ENCODE data around the gene UCK2.

UCK2 gene

DNA sequence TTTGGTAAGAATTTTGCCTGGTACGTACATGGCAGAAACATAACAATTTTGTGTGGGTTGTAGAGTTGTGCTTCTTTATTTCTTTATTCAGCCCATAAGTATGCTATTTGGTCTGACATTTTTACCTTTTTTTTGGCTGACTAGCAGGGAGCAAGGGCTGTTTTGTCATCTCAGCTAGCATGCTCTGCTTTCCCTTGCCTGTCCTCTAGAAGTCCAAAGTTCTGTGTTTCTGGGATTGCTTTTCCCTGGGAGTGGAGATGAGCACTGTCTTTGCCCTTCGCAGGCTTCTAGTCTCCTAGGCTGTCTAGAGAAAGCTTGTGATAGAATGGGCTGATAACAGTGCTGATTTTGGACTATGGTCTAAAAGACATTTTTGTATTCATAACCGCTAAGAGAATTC lies 7.5 kb downstream of the UCK2 start:
- DNase-seq, result no peak

DNA sequence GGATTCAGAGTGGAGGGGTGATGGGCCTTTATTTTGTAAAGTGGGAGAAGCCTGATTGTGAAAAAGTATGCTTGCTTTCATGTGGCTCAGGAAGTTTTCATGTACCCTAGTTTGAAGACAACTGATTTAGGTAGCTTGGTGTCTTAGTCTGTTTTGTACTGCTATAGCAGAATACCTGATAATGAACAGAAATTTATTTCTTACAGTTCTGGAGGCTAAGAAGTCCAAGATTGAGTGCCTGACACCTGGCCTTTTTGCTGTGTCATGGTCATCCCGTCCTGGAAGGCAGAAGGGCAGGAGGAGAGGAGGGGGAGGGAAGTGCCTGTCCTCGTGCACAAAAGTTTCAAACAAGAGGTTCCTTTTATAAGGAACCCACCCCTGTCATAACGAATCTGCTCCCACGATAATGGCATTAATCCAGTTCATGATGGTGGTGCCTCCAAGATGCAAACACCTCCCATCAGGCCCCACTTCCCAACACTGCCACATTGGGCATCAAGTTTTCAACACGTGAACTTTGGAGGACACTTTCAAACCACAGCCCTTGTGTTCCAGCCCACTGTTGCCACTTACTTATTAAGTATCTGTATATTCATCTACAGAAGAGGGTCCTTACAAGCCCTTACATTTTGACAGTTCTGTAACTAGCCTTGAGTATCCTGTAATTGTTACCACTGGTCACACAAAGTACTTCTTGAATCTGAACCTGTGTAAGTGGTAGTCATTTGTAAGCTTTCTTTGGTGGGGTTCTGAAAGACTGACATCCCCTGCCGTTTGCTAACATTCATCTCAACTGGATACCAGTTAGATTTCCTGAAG lies 9.5 kb downstream of the UCK2 start:
- DNase-seq, result no peak

DNA sequence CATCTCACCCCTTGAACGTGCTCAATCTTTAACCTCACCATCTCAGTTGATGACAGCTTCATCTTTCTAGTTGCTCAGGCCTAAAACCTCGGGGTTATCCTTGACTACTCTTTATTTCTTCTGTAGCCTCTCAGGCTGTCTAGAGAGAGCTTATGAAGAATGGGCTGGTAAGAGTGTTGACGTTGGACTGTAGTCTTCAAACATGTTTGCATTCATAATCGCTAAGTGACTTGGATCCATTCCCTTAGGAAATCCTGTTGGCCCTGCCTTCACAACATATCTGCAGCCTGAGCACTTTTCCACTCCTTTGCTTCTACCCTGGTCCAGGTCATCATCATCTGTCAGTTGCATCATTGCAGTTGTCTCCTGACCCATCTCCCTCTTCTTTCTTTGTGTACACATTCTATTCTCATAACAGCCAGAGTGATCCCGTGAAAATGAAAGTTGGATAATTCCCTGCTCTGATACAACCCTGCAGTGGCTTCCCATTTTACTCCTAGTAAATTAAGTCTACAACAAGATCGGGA lies 10.5 kb downstream of the UCK2 start:
- no peak for DNase-seq

DNA sequence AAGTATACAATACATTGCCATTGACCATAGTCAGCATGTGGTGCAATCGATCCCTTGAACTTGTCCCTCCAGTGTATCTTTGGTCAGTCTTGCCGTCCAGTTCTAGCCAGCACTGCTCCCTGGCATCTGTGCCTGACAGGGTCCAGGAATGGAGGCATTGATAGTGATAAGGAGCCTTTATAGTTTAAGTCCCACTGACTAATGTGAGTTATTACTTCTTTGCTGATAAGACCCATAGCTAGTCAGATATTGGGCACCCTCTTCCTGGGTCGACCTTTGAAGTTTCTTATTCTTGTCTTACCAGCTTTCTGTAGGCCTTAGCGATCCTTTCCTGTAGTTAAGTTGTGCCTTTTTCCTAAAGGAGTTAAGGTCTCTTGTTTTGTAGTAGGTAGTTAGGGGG lies 13.0 kb downstream of the UCK2 start:
- DNase-seq, result no peak

DNA sequence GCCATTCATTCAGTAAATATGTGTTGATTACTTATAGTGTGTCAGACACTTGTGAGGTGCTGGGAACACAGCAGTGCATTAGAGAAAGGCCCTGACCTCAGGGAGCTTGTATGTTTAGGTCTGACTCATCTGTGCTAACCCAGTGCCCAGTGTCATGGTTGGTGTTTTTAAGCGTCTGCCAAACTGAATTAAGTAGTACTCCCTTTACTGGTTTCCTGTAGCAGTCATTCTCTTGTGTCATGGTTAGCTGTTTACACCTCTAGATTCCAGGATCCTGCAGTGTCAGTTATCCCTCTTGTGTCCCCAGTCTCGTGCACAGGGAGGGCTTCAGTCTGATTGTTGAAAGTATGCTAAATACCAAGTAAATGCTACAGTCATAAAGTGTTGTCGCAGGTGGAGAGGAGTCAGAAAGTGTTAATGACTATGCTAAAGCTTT lies 14.2 kb downstream of the UCK2 start:
- no peak for DNase-seq

DNA sequence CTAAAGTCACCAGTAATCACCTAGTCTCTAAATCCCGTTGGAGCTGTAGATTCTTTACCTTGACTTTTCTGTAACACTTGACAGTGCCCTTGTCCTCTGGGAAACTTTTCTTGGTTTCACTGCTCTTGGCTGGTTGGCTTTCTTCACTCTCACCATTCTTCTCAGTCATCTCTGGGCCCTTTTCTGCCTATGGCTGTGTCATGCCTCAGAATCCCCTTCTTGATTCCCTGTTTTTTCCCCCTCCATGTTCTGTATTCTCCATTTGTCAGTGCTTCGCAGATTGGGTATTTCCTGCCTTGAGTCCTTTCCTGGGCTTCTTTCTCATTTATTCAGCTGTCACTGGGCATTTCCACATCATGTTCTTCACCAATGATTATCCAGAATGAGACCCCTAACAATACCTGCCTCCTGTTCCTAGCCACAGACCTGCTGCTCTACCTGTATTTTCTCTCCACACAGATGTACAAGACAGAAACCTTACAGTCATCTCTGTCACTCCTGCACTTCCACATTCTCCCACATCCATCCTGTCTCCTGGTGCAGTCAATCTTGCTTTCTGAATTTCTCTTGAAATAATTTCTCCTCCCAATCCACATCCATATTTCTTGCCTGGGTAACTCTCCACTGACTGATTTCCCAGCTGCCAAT lies 14.7 kb downstream of the UCK2 start:
- no peak for DNase-seq

DNA sequence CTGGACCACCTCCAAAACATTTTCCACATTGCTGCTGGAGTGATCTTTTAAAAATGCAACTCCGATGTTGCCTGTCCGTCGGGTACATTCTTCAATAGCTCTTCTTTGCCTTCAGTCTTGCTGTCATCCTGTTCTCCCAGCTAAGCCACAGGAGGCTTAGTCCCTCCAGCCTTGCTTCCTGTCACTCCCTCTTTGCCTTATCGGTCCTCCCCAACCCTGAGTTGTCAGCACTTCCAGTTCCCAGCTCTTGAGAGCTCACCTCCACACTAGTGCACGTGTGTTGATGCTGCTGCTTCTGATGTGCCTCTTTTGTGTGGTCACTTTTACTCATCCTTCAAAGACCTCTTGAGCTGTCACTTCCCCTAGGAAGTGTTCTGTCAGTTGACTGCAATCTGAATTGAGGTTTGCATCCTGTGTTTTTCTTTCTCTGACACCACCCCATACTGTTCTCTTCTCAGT lies 15.3 kb downstream of the UCK2 start:
- DNase-seq, result peak; percentile 45 to 58

DNA sequence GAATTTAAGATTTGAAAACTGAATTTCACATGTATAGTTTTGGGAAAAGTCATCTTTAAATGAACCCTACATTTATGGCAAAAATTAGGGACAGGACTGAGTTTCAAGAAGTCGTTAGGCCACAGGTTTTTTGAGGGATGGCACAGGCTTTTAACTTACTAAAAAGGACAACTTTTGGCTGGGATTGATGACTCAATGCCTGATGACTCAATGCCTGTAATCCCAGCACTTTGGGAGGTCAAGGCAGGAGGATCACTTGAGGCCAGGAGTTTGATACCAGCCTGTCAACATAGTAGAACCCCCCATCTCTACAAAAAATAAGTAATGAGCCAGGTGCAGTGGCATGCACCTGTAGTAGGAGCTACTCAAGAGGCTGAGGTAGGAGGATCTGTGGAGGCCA lies 15.9 kb downstream of the UCK2 start:
- DNase-seq, result no peak

DNA sequence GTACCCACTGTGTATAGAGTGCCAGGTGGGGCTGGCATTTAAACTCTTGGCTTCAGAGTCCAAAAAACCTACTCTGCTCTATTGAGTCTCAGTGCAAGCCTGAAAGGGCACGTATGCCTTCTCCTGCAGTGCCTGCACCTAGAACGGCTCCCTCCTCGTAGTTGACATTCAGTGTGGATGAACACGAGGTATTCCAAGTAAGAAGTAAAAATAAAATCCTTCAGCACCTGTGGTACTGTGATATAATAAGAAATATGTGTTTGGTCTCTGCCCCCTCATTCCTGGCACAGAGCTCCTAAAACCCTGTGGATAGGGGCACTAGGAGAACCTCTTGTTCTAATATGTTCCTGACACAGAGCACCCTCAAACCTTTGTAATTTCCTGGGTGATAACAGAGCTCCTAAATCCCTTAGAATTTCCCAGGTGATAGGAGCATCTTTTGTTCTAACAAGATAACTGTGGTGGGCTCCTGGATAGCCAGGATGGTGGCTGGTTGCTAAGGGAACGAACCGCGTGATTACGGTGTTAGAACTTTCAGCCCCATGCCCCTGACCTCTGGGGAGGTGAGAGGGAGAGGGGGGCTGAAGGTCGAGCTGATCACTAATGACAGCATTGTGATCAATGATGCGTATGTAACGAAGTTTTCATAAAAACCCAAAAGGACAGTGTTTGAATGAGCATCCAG lies 16.8 kb downstream of the UCK2 start:
- no peak for DNase-seq

DNA sequence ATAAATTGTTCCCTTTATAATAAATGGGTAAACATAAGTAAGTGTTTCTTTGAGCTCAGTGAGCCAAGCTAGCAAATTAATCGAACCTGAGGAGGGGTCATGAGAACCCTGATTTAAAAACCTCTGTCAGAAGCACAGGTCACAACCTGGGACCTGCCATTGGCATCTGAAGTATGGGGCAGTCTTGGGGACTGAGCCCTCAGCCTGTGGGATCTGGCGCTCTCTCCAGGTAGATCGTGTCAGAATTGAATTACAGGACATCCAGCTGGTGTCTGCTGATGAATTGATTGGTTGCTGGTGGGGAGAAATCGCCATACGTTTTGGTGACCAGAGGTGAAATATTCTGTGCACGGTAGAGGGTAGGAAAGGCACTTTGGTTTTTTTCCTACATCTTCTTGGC lies 17.5 kb downstream of the UCK2 start:
- no peak for DNase-seq

DNA sequence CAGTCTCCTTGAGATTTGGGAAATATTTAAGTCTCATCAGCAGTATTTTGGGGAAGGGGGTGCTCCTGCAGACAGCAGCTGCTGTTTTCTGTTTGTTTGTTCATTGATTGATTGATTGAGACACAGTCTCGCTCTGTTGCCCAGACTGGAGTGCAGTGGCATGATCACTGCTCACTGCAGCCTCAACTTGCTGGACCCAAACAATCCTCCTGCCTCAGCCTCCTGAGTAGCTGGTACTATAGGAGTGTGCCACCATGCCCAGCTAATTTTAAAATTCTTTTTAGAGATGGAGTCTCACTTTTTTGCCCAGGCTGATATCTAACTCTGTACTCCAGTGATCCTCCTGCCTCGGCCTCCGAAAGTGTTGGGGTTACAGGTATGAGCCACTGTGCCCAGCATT lies 18.2 kb downstream of the UCK2 start:
- DNase-seq, result no peak

DNA sequence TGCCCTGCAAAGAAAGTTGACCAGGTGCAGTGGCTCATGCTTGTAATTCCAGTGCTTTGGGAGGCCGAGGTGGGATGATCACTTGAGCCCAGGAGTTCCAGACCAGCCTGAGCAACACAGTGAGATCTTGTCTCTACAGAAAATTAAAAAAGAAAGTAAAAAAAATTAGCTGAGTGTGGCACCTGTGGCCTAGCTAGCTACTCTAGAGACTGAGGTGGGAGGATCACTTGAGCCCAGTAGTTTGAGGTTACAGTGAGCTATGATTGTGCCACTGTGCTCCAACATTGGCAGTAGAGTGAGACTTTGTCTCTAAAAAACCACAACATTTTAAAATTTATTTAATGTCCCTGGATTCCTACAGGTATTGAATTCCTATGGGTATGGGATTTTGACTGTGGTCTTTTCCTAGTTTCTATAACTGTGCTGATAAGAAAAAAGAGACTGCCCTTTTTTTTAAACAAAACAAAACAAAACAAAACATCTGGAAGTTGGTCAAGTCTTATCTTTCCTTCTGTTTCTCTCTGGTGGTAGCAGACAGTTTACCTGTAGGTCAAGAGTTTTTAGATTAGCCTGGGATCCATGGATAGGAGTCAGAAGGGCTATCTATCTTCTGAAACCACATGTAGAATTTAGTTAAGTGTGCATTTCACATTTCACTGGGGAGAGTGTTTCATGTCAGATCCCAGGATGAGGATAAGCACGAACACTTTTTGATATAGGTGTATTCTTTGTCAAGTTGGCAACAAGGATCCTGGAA lies 18.8 kb downstream of the UCK2 start:
- DNase-seq, result no peak

DNA sequence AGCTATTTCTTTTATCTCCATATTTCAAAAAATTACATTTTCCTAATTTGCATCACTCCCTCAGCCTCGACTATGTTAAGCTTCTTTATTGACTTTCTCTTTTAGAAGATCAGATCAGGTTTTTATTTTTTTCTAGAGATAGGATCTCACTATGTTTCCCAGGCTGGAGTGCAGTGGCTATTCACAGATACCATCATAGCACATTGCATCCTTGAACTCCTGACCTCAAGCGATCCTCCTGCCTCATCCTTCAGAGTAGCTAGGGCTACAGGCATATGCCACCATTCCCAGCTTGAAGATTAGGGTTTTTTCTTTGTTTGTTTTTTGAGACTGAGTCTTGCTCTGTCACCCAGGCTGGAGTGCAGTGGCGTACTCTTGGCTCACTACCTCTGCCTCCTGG lies 20.1 kb downstream of the UCK2 start:
- no peak for DNase-seq

DNA sequence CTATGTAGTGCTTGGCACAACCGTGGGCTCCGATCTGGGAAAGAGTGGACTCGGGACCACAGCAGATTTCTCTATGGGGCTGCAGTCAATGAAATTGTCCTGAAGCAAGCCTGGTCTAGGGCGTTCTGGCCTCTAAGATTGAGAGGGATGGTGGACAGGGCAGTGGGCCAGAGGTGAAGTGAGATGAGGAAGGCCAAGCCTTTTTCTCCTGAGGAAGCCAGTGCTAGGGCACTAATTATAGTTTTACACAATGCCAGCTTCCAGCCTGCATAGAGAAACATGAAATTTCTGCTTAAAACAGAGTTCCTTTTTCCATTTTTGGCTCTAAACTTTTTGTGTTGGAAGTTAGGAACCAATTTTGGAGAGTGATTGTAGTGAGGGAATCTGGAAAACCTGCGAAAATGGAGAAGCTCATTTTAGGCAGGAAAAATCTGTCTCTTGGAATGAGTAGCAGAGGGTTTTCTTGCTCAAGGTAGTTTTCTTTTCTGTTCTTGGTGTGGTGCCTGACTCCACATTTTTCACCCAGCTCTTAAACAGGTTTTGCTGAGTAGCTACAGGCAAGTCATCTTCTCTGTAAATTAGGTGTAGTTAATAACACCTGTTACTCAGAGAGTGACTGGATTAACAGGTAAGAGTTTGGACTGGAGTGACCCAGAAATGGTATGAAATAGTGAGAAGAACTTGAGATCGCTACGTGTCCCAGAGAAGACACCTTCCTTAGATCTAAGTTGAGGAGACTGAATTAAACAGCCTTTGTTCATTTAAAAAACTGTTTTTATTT lies 22.1 kb downstream of the UCK2 start:
- peak in 1 of 2 experiments; percentile 16 for DNase-seq

DNA sequence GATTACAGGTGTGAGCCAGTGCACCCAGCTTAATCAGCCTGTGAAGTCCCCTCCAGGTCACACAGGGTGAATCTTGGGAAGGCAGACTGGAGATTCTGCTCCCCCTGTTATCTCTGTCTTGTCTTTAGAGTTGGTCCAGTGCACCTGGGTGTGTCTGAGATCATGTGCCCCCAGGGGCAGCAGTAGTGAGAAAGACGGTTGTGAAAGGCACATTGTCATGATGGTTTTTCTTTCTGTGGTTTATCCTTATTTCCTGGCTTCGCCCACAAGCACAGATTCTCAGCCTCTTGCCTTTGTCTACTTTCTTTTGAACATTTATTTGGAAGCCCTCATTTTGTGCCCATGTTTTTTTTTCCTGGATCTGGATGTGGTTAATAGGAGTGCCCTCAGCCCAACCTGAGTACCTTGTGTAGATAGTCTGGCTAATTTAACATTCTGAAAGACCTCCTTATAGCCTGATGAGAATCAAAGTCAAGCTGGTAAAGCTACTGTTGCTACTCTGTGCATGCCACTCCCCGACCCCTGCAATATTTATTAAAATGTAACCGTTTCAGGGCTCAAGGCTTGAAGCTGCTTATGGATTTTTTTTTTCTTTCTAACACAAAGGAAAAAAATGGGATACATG lies 23.7 kb downstream of the UCK2 start:
- DNase-seq, result peak; percentile 77 to 78

DNA sequence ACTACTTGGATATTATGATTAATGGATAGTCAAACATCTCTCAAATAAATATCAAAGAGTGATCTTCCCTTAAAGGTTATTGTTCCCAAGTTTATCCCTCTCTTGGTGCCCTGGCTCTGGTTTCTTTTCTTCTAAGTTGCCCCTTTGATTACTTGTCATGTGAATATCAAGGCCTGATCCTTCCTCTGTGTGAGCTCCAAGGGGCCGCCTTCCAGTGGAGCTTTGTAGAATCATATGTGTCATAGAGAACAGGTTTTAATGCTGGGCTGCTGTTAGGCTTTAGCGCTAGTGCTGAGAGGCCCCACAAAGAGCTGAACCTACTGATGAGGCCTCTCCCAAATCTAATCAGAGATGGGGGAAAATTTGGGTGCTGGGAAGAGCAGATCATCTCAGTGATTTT lies 25.5 kb downstream of the UCK2 start:
- DNase-seq, result no peak

DNA sequence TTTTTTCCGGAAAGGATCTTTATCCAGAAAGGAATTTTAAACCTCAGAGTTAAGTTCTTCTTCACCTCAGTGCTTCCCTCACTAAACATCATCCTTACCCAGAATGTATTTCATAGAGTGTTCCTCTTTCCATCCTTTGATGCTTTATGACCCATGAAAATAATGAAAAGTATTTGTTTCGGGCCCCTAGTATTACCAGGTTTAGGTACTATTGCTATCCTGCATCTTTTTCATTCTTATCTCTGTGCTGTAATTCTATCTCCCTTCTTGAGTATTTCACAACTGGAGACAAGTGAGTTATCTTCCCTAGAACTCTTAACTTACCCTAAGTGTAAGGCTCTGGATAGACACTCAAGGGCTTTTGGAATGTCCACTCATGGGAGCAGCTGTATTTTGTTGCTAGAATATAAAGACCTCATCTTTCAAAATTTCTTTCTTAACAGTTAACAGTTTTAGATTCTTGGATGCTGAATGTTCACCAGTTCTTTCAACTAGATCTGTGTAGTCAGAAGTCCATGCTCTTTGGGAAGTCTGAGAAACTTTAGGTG lies 26.2 kb downstream of the UCK2 start:
- no peak for DNase-seq

DNA sequence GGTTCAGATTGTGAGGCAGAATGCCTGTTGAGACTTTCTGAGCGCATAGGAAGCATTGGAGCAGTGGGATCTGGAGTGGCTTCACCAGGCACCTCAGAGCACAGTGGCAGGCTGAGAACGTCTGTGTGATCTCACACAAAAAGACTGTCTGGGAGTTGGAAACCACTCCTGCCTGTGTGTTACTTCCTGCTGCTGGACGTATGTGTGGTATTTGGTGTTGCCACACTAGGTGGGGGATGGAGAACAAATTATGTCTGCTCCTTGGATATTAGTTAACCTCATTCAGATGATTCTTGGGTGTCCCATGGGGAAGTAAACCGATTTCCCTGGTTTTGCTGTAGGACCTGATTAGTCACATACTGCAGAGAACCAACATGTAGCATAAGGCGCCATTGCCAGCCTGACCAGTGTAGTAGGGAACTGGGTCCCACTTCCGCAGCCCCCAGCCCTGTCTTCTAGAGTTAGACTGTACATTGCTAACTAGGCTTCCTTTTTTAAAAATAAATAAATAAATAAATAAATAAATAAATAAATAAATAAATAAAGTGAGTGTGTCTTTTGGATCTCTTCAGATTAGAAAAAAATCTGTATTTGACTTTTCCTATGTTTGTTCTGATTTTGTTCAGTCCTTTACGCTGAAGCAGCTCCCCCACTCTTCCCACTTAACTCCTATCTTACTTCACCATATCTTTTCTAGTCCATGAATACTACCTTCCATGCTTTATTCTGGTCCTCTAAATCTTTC lies 26.9 kb downstream of the UCK2 start:
- peak; percentile 90 to 93 for DNase-seq

DNA sequence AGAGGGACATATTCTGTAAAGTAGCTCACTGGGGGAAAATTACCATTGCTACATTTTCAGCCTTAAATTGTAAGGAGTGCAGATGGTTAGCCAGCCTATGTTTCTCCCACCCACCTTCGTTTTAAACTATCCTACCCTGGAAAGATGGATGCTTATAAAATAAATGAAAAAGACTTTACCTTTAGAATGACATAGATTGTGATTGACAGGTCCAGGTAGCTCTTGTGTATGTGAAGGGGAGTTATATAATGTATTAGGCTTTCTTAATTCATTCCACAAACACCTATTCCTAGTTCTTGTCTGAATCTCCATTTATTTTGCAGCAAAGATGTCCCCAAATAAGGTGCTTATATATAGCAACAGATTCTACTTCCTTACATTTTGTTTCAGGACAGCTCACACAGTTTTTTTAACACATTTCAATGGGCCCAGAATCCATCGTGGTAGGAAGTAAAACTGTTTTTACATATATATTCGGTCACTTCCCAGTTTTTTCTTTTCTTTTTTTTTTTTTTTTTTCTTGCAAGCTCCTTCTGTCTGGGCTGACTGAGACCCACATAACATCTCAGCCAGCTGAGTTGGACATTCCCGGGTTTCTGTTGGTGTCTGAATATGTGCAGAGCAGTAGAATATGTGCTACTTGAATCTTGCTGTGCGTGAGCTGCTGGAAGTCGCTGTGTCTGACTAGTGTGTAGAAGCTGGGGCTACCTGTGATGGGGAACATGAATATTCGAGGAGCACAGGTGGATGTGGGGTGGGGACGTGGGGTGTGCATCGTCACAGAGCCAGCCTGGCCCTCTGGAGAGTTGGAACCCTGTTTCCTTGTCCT lies 27.8 kb downstream of the UCK2 start:
- peak in 1 of 2 experiments; percentile 8 for DNase-seq

DNA sequence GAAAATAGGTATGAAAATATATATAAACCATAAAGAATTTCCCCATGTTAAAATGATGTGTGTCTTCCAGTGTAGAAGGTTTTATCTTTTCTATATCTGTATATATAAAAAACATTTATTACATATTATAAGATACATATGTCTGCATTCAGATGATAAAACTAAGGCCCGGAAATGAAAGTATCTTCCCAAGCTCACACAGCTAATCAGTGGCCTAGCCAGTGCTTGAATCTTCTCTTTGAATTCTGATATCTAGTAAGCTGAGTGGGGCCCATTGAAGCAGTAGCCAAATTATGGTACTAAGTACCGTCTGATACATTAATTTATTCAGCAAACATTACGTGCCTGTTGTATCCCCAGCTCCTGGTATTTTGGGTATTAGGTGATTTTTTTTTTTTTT lies 28.6 kb downstream of the UCK2 start:
- DNase-seq, result no peak

Measured in AML-193 (cell line).